Stimulated activated CD4-positive, alpha-beta T cell treated with anti-CD3 and anti-CD28 coated beads, Interleukin-1b, Interleukin-23, amount 100 ng/mL, for 1 hour (primary cell): Measurements from ENCODE around the gene CCDC146.
A peak's percentile ranks its signal among the peaks of the same experiment; 100 is the strongest.
"Not testable (repeated sequence)": the region's sequence is repeated elsewhere in the genome, so short reads cannot be mapped to it uniquely, and the experiment has no call there.

Experiments used
- DNase-seq, 2 donors: peaks; one replicate each; pipeline ENCODE4 v3.0.0-alpha.2; 2020; ENCODE audit warnings: low read depth in 2 of 2

The CCDC146 gene

DNA sequence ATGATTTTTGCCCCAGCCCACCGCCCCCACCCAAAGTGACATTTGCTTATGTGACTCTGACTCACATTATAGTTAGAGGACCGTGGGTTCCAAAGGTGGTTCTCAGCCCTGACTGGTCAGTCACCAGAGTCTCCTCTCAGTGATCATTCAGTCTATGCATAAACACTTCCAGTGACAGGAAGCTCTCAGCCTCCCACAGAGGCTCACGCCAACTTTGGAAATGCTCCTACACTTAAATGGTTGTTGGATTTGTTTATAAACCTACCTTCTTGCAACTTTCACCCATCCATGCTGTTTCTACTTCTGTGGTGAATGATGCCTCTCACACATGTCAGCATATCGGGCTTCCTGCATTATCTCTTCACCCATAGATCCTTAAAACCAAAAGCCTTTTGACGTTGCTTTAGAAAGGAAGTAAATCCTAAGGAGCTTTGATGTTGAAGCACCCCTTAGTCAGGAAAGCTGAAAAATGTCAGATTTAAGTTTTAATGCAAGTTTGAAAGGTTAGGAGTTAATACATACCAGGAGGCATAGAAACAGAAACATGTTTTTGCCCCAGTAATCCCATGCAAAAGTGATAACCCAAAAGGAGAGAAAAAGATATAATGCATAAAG, 123.7 kb downstream of the CCDC146 start:
- DNase-seq: no peak

DNA sequence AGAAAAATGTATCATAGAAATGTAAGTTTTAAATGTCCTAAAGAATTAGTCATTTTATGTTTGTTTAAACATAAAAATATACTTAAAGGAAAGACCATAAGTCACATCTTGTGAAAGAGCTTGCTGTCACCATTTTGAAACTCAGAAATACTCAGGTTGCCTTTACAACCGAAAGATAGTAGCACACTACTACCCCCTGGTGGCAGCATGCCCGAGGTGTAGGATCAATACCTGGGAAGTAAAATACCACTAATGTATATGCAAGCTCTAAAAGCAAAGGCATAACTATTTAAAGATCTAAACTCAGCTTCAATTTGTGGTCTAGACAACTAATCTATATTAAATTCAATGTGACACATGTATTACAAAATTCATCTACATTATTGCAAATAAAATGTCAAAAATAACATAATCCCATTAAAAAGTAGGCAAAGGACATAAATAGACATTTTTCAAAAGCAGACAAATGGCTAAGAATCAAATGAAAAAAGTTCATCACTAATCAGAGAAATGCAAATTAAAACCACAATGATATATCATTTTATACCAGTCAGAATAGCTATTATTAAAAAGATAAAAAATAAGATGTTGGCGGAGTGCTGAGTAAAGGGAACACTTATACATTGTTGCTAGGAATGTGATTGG, 124.9 kb downstream of the CCDC146 start:
- DNase-seq: peak; percentile 70 to 90

DNA sequence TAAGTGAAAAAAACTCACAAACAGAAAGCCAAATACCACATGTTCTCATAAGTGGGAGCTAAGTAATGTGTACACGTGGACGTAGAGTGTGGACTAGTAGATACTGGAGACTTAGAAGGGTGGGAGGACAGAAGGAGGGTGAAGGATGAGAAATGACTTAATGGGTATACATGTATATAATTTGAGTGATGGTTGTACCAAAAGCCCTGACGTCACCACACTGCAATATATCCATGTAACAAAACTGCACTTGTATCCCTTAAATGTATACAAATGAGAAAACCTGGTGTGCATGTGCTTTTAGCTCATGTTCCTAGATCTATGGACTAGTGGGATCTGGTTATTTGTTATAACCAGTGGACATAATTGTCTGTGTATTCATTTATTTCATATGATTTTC, 125.7 kb downstream of the CCDC146 start:
- DNase-seq: no peak

DNA sequence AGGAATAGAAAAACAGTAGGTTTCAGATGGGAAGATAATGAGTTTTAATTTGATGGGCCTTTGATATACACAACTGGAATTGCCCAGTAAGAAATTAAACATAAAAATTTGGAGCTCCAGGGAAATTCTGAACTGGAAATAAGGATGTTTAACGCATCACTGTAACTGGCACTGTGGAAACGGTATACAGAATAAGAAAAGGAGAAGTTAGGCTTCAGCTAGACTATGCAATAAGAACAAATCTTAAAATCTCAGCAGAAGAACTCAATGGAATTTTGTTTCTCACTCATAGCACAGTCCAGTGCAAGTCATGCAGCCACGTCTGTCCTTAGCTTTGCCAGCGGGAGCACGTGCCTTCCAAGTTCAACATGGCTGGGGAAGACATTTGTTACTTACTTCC, 130.1 kb downstream of the CCDC146 start:
- no peak for DNase-seq

- DNase-seq: no peak
Observed at GRCh38 chr7:77253151-77253550, 130.7 kb downstream of the CCDC146 start.

DNA sequence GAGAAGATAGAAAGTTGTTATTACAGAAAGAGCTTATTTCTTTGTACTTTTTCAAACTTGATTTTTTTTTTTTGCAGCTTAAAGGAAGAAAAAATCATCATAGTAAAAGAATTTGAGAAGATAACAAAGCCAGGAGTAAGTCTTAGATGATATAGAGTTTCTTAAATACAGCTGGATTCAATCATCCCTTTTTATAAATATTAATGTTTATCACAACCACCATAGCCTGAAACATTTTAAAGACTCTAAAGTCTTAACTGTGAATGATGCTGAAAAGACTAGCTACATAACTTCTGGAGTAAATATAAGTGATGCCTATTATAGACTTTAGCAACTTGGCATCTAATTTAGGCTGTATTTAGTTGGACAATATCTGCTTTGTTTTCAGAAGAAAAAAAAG, 132.0 kb downstream of the CCDC146 start:
- DNase-seq: no peak

DNA sequence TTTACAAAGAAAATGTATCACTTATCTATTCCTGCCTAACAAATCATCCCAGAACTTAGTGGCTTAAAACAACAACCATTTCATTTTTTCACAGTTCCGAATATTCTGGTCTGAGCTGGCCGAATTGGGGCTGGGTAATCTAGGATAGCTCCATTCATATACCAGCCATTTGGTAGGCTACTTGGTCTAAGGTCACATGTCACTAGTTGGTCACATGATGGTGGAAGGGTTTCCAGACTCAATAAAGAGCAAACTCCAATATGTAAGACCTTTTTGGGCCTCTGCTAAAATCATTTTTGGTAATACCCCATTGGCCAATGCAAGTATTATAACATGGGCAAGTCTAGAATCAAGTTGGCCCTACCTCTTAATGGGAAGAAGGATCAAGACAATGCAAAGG, 132.5 kb downstream of the CCDC146 start:
- no peak for DNase-seq

- no peak for DNase-seq
Observed at GRCh38 chr7:77258014-77258413, 135.6 kb downstream of the CCDC146 start.

DNA sequence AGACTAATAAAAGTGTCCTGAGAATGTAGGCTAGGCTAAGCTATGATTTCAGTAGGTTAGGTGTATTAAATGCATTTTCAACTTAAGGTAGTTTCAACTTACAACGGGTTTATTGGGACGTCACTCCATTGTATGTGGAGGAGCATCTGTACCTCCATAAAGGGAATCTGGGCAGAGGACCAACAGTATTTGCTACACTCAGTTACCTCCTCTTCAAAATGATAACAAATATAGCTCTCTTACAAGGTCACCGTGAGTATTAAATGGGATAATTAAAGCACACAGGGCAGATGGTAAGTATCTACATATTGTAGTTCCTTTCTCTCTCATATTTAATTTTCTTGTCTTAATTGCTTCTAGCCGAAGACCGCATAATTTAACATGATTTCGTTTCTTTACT, 136.2 kb downstream of the CCDC146 start:
- DNase-seq: no peak

GRCh38 chr7:77262316-77262715, 139.9 kb downstream of the CCDC146 start:
- DNase-seq: no peak

- DNase-seq: no peak
Observed at GRCh38 chr7:77265666-77266065, 143.3 kb downstream of the CCDC146 start.

GRCh38 chr7:77266291-77266794, 143.9 kb downstream of the CCDC146 start:
- no peak for DNase-seq

DNA sequence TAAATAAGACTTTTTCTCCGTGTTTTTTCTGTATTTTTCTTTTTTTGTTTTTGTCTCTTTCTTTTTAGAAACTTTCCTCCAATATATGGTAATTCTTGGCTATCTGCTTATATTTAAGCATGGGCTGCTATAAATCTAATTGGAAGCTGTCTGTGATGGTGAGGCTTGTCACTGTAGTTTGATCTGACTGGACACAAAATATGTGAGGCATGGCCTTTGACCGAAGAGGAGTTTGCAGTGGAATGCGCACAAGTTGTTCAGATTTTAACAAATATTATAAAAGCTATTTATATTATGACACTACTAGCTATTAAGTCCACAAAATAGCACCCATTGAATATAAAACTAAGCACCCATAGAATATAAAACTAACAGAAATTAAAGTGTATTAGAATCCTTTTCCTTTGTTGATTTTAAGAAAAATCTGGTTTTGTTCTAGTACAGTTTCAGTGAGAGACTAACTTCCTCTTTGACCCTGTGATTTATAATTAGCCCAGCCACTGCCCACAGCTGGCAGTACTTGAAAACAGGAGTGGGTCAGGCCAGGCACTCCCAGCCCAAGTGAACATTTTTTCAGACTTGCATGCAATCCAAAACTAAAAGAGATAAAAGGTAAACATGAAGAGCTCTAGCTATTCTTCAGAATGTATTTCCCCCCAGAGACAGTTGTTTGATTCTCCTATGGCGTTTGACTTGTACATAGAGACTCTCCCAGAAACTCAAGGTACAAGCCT, 147.1 kb downstream of the CCDC146 start:
- DNase-seq: no peak

- DNase-seq: no peak
Observed at GRCh38 chr7:77270094-77270480, 147.7 kb downstream of the CCDC146 start.

DNA sequence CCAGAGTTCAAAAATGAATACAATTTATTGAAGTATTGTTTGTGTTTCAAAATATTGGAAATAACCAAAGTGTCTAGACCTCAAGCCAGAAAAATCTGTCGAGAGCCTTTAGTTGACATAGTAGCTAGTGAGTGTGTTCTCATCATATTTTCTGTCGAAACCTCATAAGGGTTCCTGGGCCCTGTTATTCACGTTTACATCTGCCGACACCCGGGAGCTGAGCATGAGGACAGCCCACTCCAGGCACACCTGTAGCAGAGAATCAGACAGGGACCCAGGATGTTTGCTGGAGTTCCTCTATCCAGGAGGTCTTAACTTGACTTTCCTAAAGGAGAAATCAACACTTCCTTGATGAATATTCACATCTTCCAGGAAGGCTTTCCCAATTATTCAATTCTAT, 149.4 kb downstream of the CCDC146 start:
- no peak for DNase-seq

DNA sequence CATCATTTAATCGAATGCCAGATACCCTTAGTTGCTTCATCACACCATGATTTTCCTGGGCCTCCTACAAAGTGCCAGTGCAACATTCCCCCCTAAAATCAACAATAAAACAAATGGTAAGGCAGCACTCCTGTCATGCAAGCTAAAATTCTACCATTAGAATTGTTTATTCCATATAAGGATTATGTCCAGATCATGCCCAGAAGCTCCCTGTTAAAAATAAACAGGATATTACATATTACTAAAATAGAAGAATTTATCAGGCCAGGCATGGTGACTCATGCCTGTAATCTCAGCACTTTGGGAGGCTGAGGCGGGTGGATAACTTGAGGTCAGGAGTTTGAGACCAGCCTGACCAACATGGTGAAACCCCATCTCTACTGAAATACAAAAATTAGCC, 153.2 kb downstream of the CCDC146 start:
- not testable (repeated sequence) for DNase-seq

- DNase-seq: no peak
Observed at GRCh38 chr7:77276120-77276519, 153.7 kb downstream of the CCDC146 start.

- no peak for DNase-seq
Observed at GRCh38 chr7:77281780-77282478, 159.5 kb downstream of the CCDC146 start.

DNA sequence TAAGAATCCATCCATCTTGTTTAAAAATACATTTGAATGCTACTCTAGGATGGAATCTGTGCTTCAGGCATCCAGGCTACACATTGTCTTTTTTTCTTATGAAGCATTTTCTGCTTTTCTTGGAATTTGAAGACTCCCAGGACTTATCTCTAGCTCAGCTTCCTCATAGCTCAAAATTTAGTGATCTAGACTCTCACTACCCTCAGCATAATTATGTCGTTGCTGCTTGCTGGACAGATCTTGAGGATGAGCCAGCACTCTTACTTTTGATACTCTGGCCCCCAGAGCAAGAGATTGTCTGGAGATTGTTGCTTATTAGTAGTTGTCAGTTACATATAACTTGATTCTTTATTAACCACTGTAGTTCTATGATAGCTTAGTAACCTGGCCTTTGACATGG, 160.5 kb downstream of the CCDC146 start:
- DNase-seq: no peak

DNA sequence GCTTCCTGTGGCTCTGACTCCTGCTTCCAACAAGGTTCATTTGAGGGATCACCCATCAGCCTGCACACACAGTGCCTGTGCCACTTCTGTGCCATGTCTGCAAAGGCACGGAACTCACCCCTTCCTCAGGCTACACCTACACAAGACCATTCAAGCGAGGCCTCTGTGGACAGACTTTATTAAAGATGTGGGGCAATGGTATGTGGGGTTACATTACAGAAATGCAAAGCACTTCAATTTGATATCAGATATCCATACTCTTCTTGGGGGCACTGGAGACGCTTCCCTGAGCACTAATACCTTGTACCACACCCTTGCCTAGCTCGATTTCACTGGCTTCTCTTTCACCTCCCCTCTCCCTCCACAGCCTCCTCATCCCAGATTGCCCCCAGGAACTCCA, 161.6 kb downstream of the CCDC146 start:
- DNase-seq: no peak

GRCh38 chr7:77284616-77285015, 162.2 kb downstream of the CCDC146 start:
- no peak for DNase-seq

GRCh38 chr7:77288676-77289320, 166.4 kb downstream of the CCDC146 start:
- no peak for DNase-seq
